Esophagus squamous epithelium (tissue), 4 donors: ENCODE data around the gene USH1C.

Experiments
- CTCF ChIP-seq, 6 experiments: fragments of 450-650 bp in 4 of 6; fragments of 200-600 bp in 2 of 6; sonication (generic) in 2 of 6; IDR thresholded peaks; one replicate each; pipeline ENCODE4 v1.5.1; 2016 to 2019; ENCODE audit warnings: antibody characterized with exemption in 6 of 6, mild to moderate bottlenecking in 4 of 6, moderate library complexity in 4 of 6
- POLR2A ChIP-seq, 4 donors: fragments of 450-650 bp; IDR thresholded peaks; one replicate each; pipeline ENCODE4 v1.6.1; 2017; ENCODE audit warnings: antibody characterized with exemption in 4 of 4, mild to moderate bottlenecking in 4 of 4, moderate library complexity in 3 of 4

GRCh38 chr11:17543041-17543440 lies 1.2 kb downstream of the USH1C start:
- TF ChIP-seq POLR2A (IDR thresholded peaks at IDR 0.05) (no peak), CTCF (IDR thresholded peaks at IDR 0.05) (no peak)
